ENCODE measurements around the gene CEP72. TPM values are rescaled to one million over a fixed set of nuclear protein-coding genes. Genes with fewer than 3 reads are reported as not detected.

The CEP72 gene
- total RNA-seq, 1 experiment from 2014 or later = 33.2 TPM

DNA sequence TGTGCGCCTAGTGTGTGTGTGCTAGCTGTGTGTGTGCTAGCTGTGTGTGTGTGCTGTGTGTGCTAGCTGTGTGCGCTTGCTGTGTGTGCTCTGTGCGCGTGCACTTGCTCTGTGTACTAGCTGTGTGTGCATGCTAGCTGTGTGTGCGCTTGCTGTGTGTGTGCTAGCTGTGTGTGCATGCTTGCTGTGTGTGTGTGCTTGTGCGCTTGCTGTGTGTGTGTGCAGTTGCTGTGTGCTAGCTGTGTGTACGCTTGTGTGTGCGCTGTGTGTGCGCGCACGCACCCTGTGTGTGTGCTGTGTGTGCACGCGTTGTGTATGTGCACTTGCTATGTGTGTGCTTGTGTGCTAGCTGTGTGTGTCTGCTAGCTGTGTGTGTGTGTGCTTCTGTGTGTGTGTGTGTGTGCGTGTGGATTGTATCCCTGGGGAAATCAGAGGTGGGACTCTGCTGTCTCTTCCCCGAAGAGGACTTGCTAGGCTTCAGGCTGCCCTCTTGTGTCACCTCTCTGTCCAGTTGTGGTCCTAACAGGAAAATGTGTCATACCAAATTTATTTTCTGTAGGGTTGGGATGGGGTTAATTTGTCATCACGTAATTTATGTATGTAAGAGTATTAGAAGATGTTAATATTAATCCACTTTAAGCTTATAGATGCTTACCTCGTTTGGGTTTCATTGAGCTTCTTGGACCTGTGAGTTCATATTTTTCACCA is 42.1 kb downstream of the CEP72 start:
- no peak overlapping the region for H3K4me3 ChIP-seq (ENCODE audit: low read depth in 2 of 2, low read length in 2 of 2)
- H3K27me3 ChIP-seq (ENCODE audit: control insufficient read depth, insufficient read depth, low read length) = no peaks in the 10 kb centered on the region
- peaks cover 15% of the 10 kb centered on the region for H3K4me1 ChIP-seq (ENCODE audit: control insufficient read depth, insufficient read depth, low read length)
- ChIA-PET CTCF (no interaction called here), POLR2A (no interaction called here)
- BruUV-seq (replicated peaks) = no TSS peak
- intact Hi-C loops (cut with micrococcal nuclease; ENCODE audit: unreplicated experiment) (no loop called here), in situ Hi-C loops (cut with HindIII; ENCODE audit: low pct_unique_long_range_greater_than_20kb, low sequenced_read_pairs) (no loop called here)
- TF ChIP-seq SIN3A (IDR thresholded peaks at IDR 0.05; ENCODE audit: borderline replicate concordance, insufficient read depth, low read depth, low read length) (no peak), CTCF (IDR thresholded peaks at IDR 0.05) (no peak), POLR2AphosphoS5 (IDR thresholded peaks at IDR 0.05; ENCODE audit: low read depth, low read length) (no peak), TCF7L2 (IDR thresholded peaks at IDR 0.05; ENCODE audit: low read depth, low read length) (no peak), REST (IDR thresholded peaks at IDR 0.05; ENCODE audit: insufficient read depth in 1 of 2, low read depth in 2 of 2, low read length in 1 of 2) (no peak)
- H3K36me3 ChIP-seq (ENCODE audit: control insufficient read depth, insufficient read depth, low read length) = peaks cover 6% of the 10 kb centered on the region; the same call in 1 of the 2 replicates
- no peak for DNase-seq (ENCODE audit: low read depth, low spot score)
- no peaks in the 10 kb centered on the region for H3K9me3 ChIP-seq (ENCODE audit: control insufficient read depth, insufficient read depth, low read depth, low read length)
- ATAC-seq = no peak
- H3K27ac ChIP-seq (ENCODE audit: low read length) = no peak overlapping the region

DNA sequence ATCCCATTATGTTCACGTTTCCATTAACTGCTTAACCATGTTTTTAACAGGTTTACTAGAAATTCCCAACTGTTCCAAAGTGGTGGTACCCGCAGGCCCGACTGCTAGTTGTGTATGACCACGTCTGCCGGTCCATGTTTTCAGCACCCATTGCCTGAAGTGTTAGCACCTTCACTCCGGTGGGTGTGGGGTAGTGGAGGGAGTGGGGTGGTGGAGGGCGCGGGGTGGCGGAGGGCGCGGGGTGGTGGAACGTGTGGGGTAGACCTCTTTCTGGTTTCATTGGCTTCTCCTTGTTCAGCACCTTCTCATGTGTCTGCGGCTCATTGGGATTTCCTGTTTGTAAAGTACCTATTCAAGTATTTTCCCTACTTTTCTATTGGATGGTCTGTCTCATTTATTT is 43.3 kb downstream of the CEP72 start:
- intact Hi-C loops (cut with micrococcal nuclease; ENCODE audit: unreplicated experiment) = no loop called here
- Histone ChIP-seq H3K4me3 (ENCODE audit: low read depth in 2 of 2, low read length in 2 of 2) (no peak overlapping the region), H3K9me3 (ENCODE audit: control insufficient read depth, insufficient read depth, low read depth, low read length) (no peaks in the 10 kb centered on the region), H3K27me3 (ENCODE audit: control insufficient read depth, insufficient read depth, low read length) (no peaks in the 10 kb centered on the region), H3K36me3 (ENCODE audit: control insufficient read depth, insufficient read depth, low read length) (peaks cover 6% of the 10 kb centered on the region; the same call in 1 of the 2 replicates), H3K27ac (ENCODE audit: low read length) (no peak overlapping the region), H3K4me1 (ENCODE audit: control insufficient read depth, insufficient read depth, low read length) (peaks cover 15% of the 10 kb centered on the region)
- ChIA-PET CTCF (no interaction called here), POLR2A (no interaction called here)
- in situ Hi-C loops (cut with HindIII; ENCODE audit: low pct_unique_long_range_greater_than_20kb, low sequenced_read_pairs) = no loop called here
- no TSS peak for BruUV-seq (replicated peaks)
- ATAC-seq (no peak), DNase-seq (ENCODE audit: low read depth, low spot score) (no peak)
- no peak for TF ChIP-seq TCF7L2 (IDR thresholded peaks at IDR 0.05; ENCODE audit: low read depth, low read length)
- TF ChIP-seq POLR2AphosphoS5 (IDR thresholded peaks at IDR 0.05; ENCODE audit: low read depth, low read length) = no peak
- TF ChIP-seq SIN3A (IDR thresholded peaks at IDR 0.05; ENCODE audit: borderline replicate concordance, insufficient read depth, low read depth, low read length) = no peak

GRCh38 chr5:657570-657969 is 45.4 kb downstream of the CEP72 start:
- ATAC-seq = peak; percentile 99
- Histone ChIP-seq H3K27me3 (ENCODE audit: control insufficient read depth, insufficient read depth, low read length) (no peaks in the 10 kb centered on the region), H3K4me1 (ENCODE audit: control insufficient read depth, insufficient read depth, low read length) (peaks cover 15% of the 10 kb centered on the region), H3K4me3 (ENCODE audit: low read depth in 2 of 2, low read length in 2 of 2) (peak overlapping the region in 1 of 2 experiments; percentile 6; a peak in 1 of 4 replicates), H3K36me3 (ENCODE audit: control insufficient read depth, insufficient read depth, low read length) (peaks cover 6% of the 10 kb centered on the region; the same call in 1 of the 2 replicates), H3K27ac (ENCODE audit: low read length) (peak overlapping the region; percentile 80), H3K9me3 (ENCODE audit: control insufficient read depth, insufficient read depth, low read depth, low read length) (no peaks in the 10 kb centered on the region)
- intact Hi-C loops (cut with micrococcal nuclease; ENCODE audit: unreplicated experiment) = no loop called here
- BruUV-seq (replicated peaks) = no TSS peak
- in situ Hi-C loops (cut with HindIII; ENCODE audit: low pct_unique_long_range_greater_than_20kb, low sequenced_read_pairs) = no loop called here
- peak; percentile 97 for DNase-seq (ENCODE audit: low read depth, low spot score)
- no peak for TF ChIP-seq POLR2AphosphoS5 (IDR thresholded peaks at IDR 0.05; ENCODE audit: low read depth, low read length)
- ChIA-PET POLR2A (no interaction called here), CTCF (no interaction called here)
